ENCODE measurements around the gene SRGN.

The SRGN gene

DNA sequence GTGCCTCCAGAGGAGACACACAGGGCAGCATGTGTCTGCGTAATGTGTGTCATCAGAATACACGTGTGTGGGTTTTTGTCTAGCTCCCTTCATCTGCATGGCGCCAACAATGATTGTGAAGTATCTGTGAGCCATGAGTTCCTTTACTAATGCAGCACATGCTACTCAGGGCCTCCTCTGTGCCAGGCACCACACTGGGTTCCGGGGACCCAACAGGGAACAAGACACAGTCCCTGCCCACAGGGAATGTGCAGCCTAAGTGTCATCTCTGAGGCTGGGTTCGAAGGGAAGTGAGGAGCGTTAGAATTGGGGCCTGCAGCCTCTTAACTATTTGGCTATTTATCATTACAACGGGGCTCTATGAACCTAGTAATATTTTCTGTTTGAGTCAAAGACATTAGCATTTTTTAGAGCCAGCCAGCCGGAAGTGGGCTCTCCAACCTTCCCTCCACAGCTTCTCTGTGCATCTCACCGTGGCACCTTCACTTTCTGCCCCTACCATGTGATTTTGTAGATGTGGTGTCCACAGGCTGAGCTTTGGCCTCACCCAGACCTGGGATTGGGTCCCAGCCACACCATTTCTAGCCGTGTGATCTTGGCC is 43.9 kb upstream of the SRGN start:
- no peak overlapping the region for H3K4me3 ChIP-seq (ENCODE audit: low read depth, low read length)
- peaks cover 1% of the 10 kb centered on the region for H3K9me3 ChIP-seq (ENCODE audit: insufficient read depth, low read depth, low read length)
- no peak overlapping the region for H3K14ac ChIP-seq (ENCODE audit: low read length)
- no peak overlapping the region for H3K4me2 ChIP-seq (ENCODE audit: low read length)
- no peak overlapping the region for H2AFZ ChIP-seq (ENCODE audit: insufficient read depth, low read length, poor library complexity)
- no peak overlapping the region for H2AK5ac ChIP-seq (ENCODE audit: low read length)
- H3K36me3 ChIP-seq (ENCODE audit: control insufficient read depth in 1 of 2, insufficient read depth in 2 of 2, low read length in 2 of 2) = no peaks in the 10 kb centered on the region
- H3K4me1 ChIP-seq (ENCODE audit: control insufficient read depth in 1 of 2, insufficient read depth in 2 of 2, low read length in 2 of 2) = no peaks in the 10 kb centered on the region
- no peaks in the 10 kb centered on the region for H3K79me1 ChIP-seq (ENCODE audit: low read length)
- no peak overlapping the region for H2BK5ac ChIP-seq (ENCODE audit: low read depth, low read length, poor library complexity)
- H3K79me2 ChIP-seq (ENCODE audit: control insufficient read depth, insufficient read depth, low read length, poor library complexity) = no peaks in the 10 kb centered on the region
- no peaks in the 10 kb centered on the region for H3K27me3 ChIP-seq (ENCODE audit: insufficient read depth, low read length)
- no peak overlapping the region for H3K4ac ChIP-seq (ENCODE audit: low read depth, low read length)
- no peak overlapping the region for H3K9ac ChIP-seq (ENCODE audit: low read length)
- H4K12ac ChIP-seq (ENCODE audit: low read depth, low read length) = no peak overlapping the region
- no peak overlapping the region for H4K91ac ChIP-seq (ENCODE audit: low read depth, low read length)
- no peak overlapping the region for H3K18ac ChIP-seq (ENCODE audit: low read length)
- no peak overlapping the region for H4K8ac ChIP-seq (ENCODE audit: low read depth, low read length)
- DNase-seq = no peak
- no CpG with 5 or more reads among the region's 10 CpGs for WGBS (ENCODE audit: extremely low coverage, insufficient coverage, insufficient read length)
- H2BK120ac ChIP-seq (ENCODE audit: insufficient read depth, low read length, poor library complexity) = no peak overlapping the region
- no peak overlapping the region for H2BK12ac ChIP-seq (ENCODE audit: low read length)
- no peak overlapping the region for H3K23ac ChIP-seq (ENCODE audit: low read length)
- H3K27ac ChIP-seq (ENCODE audit: low read depth, low read length) = no peak overlapping the region

DNA sequence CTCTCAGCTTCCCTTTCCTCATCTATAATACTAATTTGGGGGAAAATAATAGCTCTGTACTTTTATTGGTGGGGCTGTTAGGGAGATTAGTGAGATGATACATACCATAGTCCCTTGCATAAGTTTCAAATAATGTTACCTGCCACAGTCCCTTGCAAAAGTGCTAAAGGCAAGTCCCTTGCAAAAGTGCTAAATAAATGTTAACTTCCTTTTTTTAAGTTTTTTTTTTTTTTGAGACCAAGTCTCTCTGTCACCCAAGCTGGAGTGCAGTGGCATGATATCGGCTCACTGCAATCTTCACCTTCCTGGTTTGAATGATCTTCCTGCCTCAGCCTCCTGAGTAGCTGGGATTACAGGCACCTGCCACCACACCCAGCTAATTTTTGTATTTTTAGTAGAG is 43.4 kb upstream of the SRGN start:
- H3K4ac ChIP-seq (ENCODE audit: low read depth, low read length) = no peak overlapping the region
- H3K9me3 ChIP-seq (ENCODE audit: insufficient read depth, low read depth, low read length) = peaks cover 1% of the 10 kb centered on the region
- no peak overlapping the region for H2BK120ac ChIP-seq (ENCODE audit: insufficient read depth, low read length, poor library complexity)
- H3K79me2 ChIP-seq (ENCODE audit: control insufficient read depth, insufficient read depth, low read length, poor library complexity) = no peaks in the 10 kb centered on the region
- no peaks in the 10 kb centered on the region for H3K79me1 ChIP-seq (ENCODE audit: low read length)
- no peak overlapping the region for H4K91ac ChIP-seq (ENCODE audit: low read depth, low read length)
- no peak overlapping the region for H3K4me2 ChIP-seq (ENCODE audit: low read length)
- H3K36me3 ChIP-seq (ENCODE audit: control insufficient read depth in 1 of 2, insufficient read depth in 2 of 2, low read length in 2 of 2) = no peaks in the 10 kb centered on the region
- WGBS (ENCODE audit: extremely low coverage, insufficient coverage, insufficient read length) = no CpG with 5 or more reads among the region's 1 CpG
- no peak overlapping the region for H3K14ac ChIP-seq (ENCODE audit: low read length)
- no peak overlapping the region for H3K18ac ChIP-seq (ENCODE audit: low read length)
- H2AFZ ChIP-seq (ENCODE audit: insufficient read depth, low read length, poor library complexity) = no peak overlapping the region
- no peaks in the 10 kb centered on the region for H3K27me3 ChIP-seq (ENCODE audit: insufficient read depth, low read length)
- H4K12ac ChIP-seq (ENCODE audit: low read depth, low read length) = no peak overlapping the region
- H2AK5ac ChIP-seq (ENCODE audit: low read length) = no peak overlapping the region
- no peak overlapping the region for H3K27ac ChIP-seq (ENCODE audit: low read depth, low read length)
- no peak for DNase-seq
- no peak overlapping the region for H2BK5ac ChIP-seq (ENCODE audit: low read depth, low read length, poor library complexity)
- no peak overlapping the region for H2BK12ac ChIP-seq (ENCODE audit: low read length)
- no peaks in the 10 kb centered on the region for H3K4me1 ChIP-seq (ENCODE audit: control insufficient read depth in 1 of 2, insufficient read depth in 2 of 2, low read length in 2 of 2)
- H3K9ac ChIP-seq (ENCODE audit: low read length) = no peak overlapping the region
- no peak overlapping the region for H3K4me3 ChIP-seq (ENCODE audit: low read depth, low read length)
- H4K8ac ChIP-seq (ENCODE audit: low read depth, low read length) = no peak overlapping the region
- H3K23ac ChIP-seq (ENCODE audit: low read length) = no peak overlapping the region

DNA sequence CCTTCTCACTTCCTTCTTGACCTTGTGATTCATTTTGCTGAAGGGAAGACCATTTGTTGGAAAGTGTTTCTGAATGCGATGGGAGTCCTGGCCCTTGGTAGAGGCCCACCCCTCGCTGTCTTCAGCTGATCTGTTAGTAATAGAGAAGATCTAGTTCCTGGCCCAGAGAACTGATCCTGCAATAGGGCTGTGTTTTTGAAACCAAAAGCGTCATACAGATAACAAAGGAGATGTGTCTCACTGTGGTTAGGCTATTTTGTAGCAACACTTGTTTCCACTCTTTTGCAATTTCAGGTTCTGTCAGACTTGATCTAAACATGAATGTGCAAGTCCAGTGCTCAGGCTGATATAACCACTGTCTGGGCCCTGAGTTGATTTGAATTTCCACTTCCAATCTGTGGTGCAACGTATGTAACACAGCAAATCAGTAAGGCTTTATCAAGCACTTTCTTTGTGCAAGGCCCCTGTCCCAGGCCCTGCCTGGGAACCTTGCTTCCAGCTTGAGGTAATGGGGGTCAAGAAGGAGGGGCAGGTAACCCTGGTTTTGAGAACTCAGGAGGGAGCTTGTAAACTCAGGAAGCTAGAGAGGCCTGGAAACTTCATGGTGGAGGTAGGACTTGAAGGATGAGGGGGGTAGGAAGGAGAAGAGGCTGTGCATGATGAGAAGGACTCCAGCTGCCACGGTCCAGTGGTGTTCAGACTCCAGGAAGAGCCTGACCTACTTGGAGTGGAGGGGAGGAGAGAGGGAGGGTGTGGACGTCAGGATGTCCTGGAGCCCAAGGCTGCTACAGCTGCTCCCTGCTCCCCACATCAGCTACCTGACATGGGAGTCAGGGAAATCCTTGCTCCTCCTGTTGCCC is 42.2 kb upstream of the SRGN start:
- Histone ChIP-seq H2AFZ (ENCODE audit: insufficient read depth, low read length, poor library complexity) (no peak overlapping the region), H3K79me1 (ENCODE audit: low read length) (no peaks in the 10 kb centered on the region), H4K91ac (ENCODE audit: low read depth, low read length) (no peak overlapping the region), H3K27me3 (ENCODE audit: insufficient read depth, low read length) (no peaks in the 10 kb centered on the region), H2BK120ac (ENCODE audit: insufficient read depth, low read length, poor library complexity) (no peak overlapping the region), H3K4ac (ENCODE audit: low read depth, low read length) (no peak overlapping the region), H3K4me1 (ENCODE audit: control insufficient read depth in 1 of 2, insufficient read depth in 2 of 2, low read length in 2 of 2) (no peaks in the 10 kb centered on the region), H3K36me3 (ENCODE audit: control insufficient read depth in 1 of 2, insufficient read depth in 2 of 2, low read length in 2 of 2) (no peaks in the 10 kb centered on the region), H3K79me2 (ENCODE audit: control insufficient read depth, insufficient read depth, low read length, poor library complexity) (no peaks in the 10 kb centered on the region), H2BK12ac (ENCODE audit: low read length) (no peak overlapping the region), H3K23ac (ENCODE audit: low read length) (no peak overlapping the region), H3K4me2 (ENCODE audit: low read length) (no peak overlapping the region), H3K4me3 (ENCODE audit: low read depth, low read length) (no peak overlapping the region), H4K12ac (ENCODE audit: low read depth, low read length) (no peak overlapping the region), H3K27ac (ENCODE audit: low read depth, low read length) (no peak overlapping the region), H3K14ac (ENCODE audit: low read length) (no peak overlapping the region), H3K9ac (ENCODE audit: low read length) (no peak overlapping the region), H3K9me3 (ENCODE audit: insufficient read depth, low read depth, low read length) (peaks cover 1% of the 10 kb centered on the region), H2AK5ac (ENCODE audit: low read length) (no peak overlapping the region), H4K8ac (ENCODE audit: low read depth, low read length) (no peak overlapping the region), H3K18ac (ENCODE audit: low read length) (no peak overlapping the region), H2BK5ac (ENCODE audit: low read depth, low read length, poor library complexity) (no peak overlapping the region)
- DNase-seq = peak in 1 of 2 donors; percentile 46
- WGBS (ENCODE audit: extremely low coverage, insufficient coverage, insufficient read length) = no CpG with 5 or more reads among the region's 6 CpGs

DNA sequence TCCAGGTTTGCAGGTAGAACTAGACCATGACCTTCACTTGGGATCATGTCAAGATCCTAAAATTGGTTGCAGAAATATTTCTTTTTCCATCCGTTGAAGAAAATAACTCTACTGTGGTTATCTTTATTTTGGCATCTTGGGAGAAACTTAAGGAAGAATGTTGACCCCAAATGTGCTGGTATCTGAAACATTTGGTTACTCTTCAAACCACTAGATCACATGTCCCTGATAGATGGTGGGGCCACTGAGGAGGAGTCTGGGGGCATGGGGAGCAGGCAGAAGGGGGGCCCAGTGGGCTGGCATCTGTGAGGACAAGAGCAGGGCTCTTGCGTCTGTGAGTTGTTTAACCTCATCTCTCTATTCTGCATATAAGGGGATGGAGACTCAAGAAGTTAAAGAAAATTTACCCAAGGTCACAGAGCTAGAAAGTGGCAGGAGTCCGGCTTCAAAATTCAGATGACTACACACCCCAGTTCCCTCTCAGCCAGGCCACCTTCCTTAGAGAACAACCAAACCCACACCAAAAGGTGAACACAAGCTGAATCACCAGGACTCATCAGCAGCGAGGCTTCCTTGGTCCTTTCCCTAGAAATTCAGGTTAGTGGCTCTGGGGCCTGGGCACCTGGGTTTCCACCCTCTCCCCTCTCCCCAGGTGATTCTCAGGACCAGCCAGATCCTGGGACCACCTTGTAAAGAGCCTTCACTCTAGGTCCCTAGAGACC is 40.6 kb upstream of the SRGN start:
- no peak for DNase-seq
- Histone ChIP-seq H3K27ac (ENCODE audit: low read depth, low read length) (no peak overlapping the region), H3K18ac (ENCODE audit: low read length) (no peak overlapping the region), H2AK5ac (ENCODE audit: low read length) (no peak overlapping the region), H3K79me1 (ENCODE audit: low read length) (no peaks in the 10 kb centered on the region), H3K79me2 (ENCODE audit: control insufficient read depth, insufficient read depth, low read length, poor library complexity) (no peaks in the 10 kb centered on the region), H2BK120ac (ENCODE audit: insufficient read depth, low read length, poor library complexity) (no peak overlapping the region), H3K27me3 (ENCODE audit: insufficient read depth, low read length) (no peaks in the 10 kb centered on the region), H3K4me2 (ENCODE audit: low read length) (no peak overlapping the region), H2BK12ac (ENCODE audit: low read length) (no peak overlapping the region), H2BK5ac (ENCODE audit: low read depth, low read length, poor library complexity) (no peak overlapping the region), H3K4me1 (ENCODE audit: control insufficient read depth in 1 of 2, insufficient read depth in 2 of 2, low read length in 2 of 2) (no peaks in the 10 kb centered on the region), H4K8ac (ENCODE audit: low read depth, low read length) (no peak overlapping the region), H3K9ac (ENCODE audit: low read length) (no peak overlapping the region), H3K23ac (ENCODE audit: low read length) (no peak overlapping the region), H4K91ac (ENCODE audit: low read depth, low read length) (no peak overlapping the region), H3K4ac (ENCODE audit: low read depth, low read length) (no peak overlapping the region), H3K4me3 (ENCODE audit: low read depth, low read length) (no peak overlapping the region), H3K9me3 (ENCODE audit: insufficient read depth, low read depth, low read length) (no peaks in the 10 kb centered on the region), H3K36me3 (ENCODE audit: control insufficient read depth in 1 of 2, insufficient read depth in 2 of 2, low read length in 2 of 2) (no peaks in the 10 kb centered on the region), H4K12ac (ENCODE audit: low read depth, low read length) (no peak overlapping the region), H2AFZ (ENCODE audit: insufficient read depth, low read length, poor library complexity) (no peak overlapping the region), H3K14ac (ENCODE audit: low read length) (no peak overlapping the region)
- no CpG with 5 or more reads among the region's 4 CpGs for WGBS (ENCODE audit: extremely low coverage, insufficient coverage, insufficient read length)
